ENCODE data around the gene GALR2. TPM values are rescaled to one million over a fixed set of nuclear protein-coding genes. Genes with fewer than 3 reads are reported as not detected.
A peak's percentile ranks its signal among the peaks of the same experiment; 100 is the strongest.

Gene GALR2
- total RNA-seq, 2 donors from 2014 or later = 0.19 to 0.49 TPM

- H3K4me1 ChIP-seq = peaks cover 18% of the 10 kb centered on the region
- H3K9me3 ChIP-seq = no peaks in the 10 kb centered on the region
- H3K36me3 ChIP-seq = peaks cover 3% of the 10 kb centered on the region
- H3K4me3 ChIP-seq = no peak overlapping the region
- H3K9ac ChIP-seq (ENCODE audit: low read depth in 2 of 2, low read length in 2 of 2) = peak overlapping the region in 1 of 2 donors; percentile 12
- DNase-seq = no peak
- peaks cover 45% of the 10 kb centered on the region for H3K27me3 ChIP-seq
- H3K27ac ChIP-seq = no peak overlapping the region
- no peak for TF ChIP-seq CTCF (IDR thresholded peaks at IDR 0.05)
- intact Hi-C loops (cut with DNase I) = loop anchor here (10.0 kb wide), 1 partner anchor 65 kb away; no protein-coding TSS in a partner anchor
Observed at GRCh38 chr17:76079956-76080767, 5.6 kb downstream of the GALR2 start.

GRCh38 chr17:76080768-76081287 lies 6.2 kb downstream of the GALR2 start:
- no peak for TF ChIP-seq CTCF (IDR thresholded peaks at IDR 0.05)
- H3K9ac ChIP-seq (ENCODE audit: low read depth in 2 of 2, low read length in 2 of 2) = no peak overlapping the region
- peaks cover 38% of the 10 kb centered on the region for H3K27me3 ChIP-seq
- no peak overlapping the region for H3K4me3 ChIP-seq
- H3K36me3 ChIP-seq = peaks cover 10% of the 10 kb centered on the region
- H3K4me1 ChIP-seq = peaks cover 12% of the 10 kb centered on the region
- intact Hi-C loops (cut with DNase I) = no loop called here
- no peak for DNase-seq
- no peaks in the 10 kb centered on the region for H3K9me3 ChIP-seq
- H3K27ac ChIP-seq = no peak overlapping the region

- H3K27ac ChIP-seq = no peak overlapping the region
- H3K27me3 ChIP-seq = peaks cover 31% of the 10 kb centered on the region
- H3K9ac ChIP-seq (ENCODE audit: low read depth in 2 of 2, low read length in 2 of 2) = no peak overlapping the region
- H3K4me1 ChIP-seq = peaks cover 7% of the 10 kb centered on the region
- no peak for DNase-seq
- H3K9me3 ChIP-seq = no peaks in the 10 kb centered on the region
- no peak for TF ChIP-seq CTCF (IDR thresholded peaks at IDR 0.05)
- H3K4me3 ChIP-seq = no peak overlapping the region
- peaks cover 11% of the 10 kb centered on the region for H3K36me3 ChIP-seq
- intact Hi-C loops (cut with DNase I) = no loop called here
Observed at GRCh38 chr17:76081295-76082210, 7.0 kb downstream of the GALR2 start.

- Histone ChIP-seq H3K9me3 (no peaks in the 10 kb centered on the region), H3K27ac (no peak overlapping the region), H3K4me1 (no peaks in the 10 kb centered on the region), H3K9ac (ENCODE audit: low read depth in 2 of 2, low read length in 2 of 2) (no peak overlapping the region), H3K27me3 (peaks cover 21% of the 10 kb centered on the region), H3K36me3 (peaks cover 14% of the 10 kb centered on the region), H3K4me3 (no peak overlapping the region)
- no peak for DNase-seq
- intact Hi-C loops (cut with DNase I) = no loop called here
- TF ChIP-seq CTCF (IDR thresholded peaks at IDR 0.05) = no peak
Observed at GRCh38 chr17:76082326-76083251, 8.0 kb downstream of the GALR2 start.

Data from colonic mucosa (tissue), 4 donors.